Glomerular visceral epithelial cell (primary cell): ENCODE results near the gene ZNF200.

Source experiments
- DNase-seq: peaks from one replicate; pipeline ENCODE4 v3.0.0-alpha.2; 2016; ENCODE audit errors: extremely low spot score

ZNF200 gene

GRCh38 chr16:3175157-3176093 lies 59.5 kb downstream of the ZNF200 start:
- DNase-seq, result no peak

DNA sequence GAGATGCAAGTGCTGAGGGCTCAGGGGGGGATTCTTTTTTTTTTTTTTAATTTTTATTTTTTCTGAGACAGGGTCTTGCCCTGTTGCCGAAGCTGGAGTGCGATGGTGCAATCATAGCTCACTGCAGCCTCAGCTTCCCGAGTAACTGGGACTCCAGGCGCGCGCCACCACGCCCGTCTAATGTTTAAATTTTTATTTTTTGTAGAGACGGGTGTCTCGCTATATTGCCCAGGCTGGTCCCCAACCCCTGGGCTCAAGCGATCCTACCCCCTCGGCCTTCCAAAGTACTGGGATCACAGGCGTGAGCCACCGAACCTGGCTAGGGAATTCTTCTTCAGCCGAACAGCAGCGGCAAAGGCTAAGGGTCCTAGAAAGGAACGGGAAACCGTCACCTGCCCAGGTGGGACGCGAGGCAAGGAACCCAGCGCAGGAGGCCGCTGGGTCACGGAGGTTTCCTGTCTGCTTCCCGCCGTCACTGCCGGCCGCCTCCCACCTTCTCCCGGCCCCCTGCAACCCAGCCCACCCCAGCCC lies 60.3 kb downstream of the ZNF200 start:
- DNase-seq, result no peak

- no peak for DNase-seq
Measured at GRCh38 chr16:3173892-3174617, 60.9 kb downstream of the ZNF200 start.
